HG03558 (cell line): ENCODE results near the gene SPDYE11.
"Not testable (repeated sequence)": the region's sequence is repeated elsewhere in the genome, so short reads cannot be mapped to it uniquely, and the experiment has no call there.

Experiments
- ATAC-seq: cut with Tn5 transposase; IDR thresholded peaks from one replicate; pipeline ENCODE4 v1.9.1; 2021; ENCODE audit warnings: moderate number of reproducible peaks; ENCODE audit not compliant: unreplicated experiment; ENCODE audit errors: extremely low read depth

SPDYE11 gene

GRCh38 chr7:73057811-73058210 lies at the start of gene SPDYE11:
TSS of gene SPDYE11 (minus strand) at chr7:73057911. CDS start at chr7:73056111, 1,800 bp downstream.
- not testable (repeated sequence) for ATAC-seq

GRCh38 chr7:73085938-73086337 lies 28.2 kb upstream of the SPDYE11 start, which contains the start of gene SPDYE9:
TSS of gene SPDYE9 (minus strand) at chr7:73086038. CDS start at chr7:73084238, 1,800 bp downstream.
- ATAC-seq: not testable (repeated sequence)

GRCh38 chr7:73029666-73030065 lies 28.0 kb downstream of the SPDYE11 start, which contains the start of gene SPDYE8:
TSS of gene SPDYE8 (minus strand) at chr7:73029766. CDS start at chr7:73027966, 1,800 bp downstream.
- ATAC-seq: not testable (repeated sequence)

GRCh38 chr7:73006491-73006890 lies 51.2 kb downstream of the SPDYE11 start:
- not testable (repeated sequence) for ATAC-seq

GRCh38 chr7:73005693-73006447 lies 51.8 kb downstream of the SPDYE11 start:
- not testable (repeated sequence) for ATAC-seq

- ATAC-seq: not testable (repeated sequence)
Measured at GRCh38 chr7:73005356-73005692, 52.4 kb downstream of the SPDYE11 start.

- not testable (repeated sequence) for ATAC-seq
Measured at GRCh38 chr7:72997887-72998468, 59.7 kb downstream of the SPDYE11 start.
